HL-60 (cell line): ENCODE data around the gene CGRRF1.

ENCODE experiments used
- DNase-seq, 2 experiments: peaks; one replicate each; pipeline ENCODE4 v3.0.0-alpha.2; 2010 to 2020; ENCODE audit warnings: low read depth in 1 of 2, low spot score in 1 of 2
- H3K27ac ChIP-seq: fragments of 250-450 bp; sonication (Bioruptor Pico); replicated peaks from 2 replicates; pipeline ENCODE4 v1.5.1; 2020; ENCODE audit warnings: mild to moderate bottlenecking, moderate library complexity
- H3K27me3 ChIP-seq: fragments of 250-450 bp; sonication (Bioruptor Pico); 2 replicates; pipeline ENCODE4 v1.5.1; 2021; ENCODE audit warnings: mild to moderate bottlenecking, moderate library complexity; ENCODE audit not compliant: insufficient read depth, poor library complexity, severe bottlenecking
- H3K4me3 ChIP-seq: replicated peaks from 2 replicates; pipeline ENCODE4 v1.5.1; 2011; ENCODE audit warnings: mild to moderate bottlenecking, control low read depth, low read length; ENCODE audit not compliant: insufficient read depth
- GABPA ChIP-seq: IDR thresholded peaks from 2 replicates; pipeline ENCODE4 v1.6.1; 2012; ENCODE audit warnings: low read depth
- POLR2AphosphoS5 ChIP-seq: IDR thresholded peaks from 2 replicates; pipeline ENCODE4 v1.6.1; 2012; ENCODE audit warnings: low read depth
- SPI1 ChIP-seq: IDR thresholded peaks from 2 replicates; pipeline ENCODE4 v1.6.1; 2012; ENCODE audit warnings: low read depth, mild to moderate bottlenecking, borderline replicate concordance
- TF ChIP-seq, protein P1 (sequence below): IDR thresholded peaks from 2 replicates; pipeline ENCODE4 v1.6.1; 2012; ENCODE audit warnings: low read depth; ENCODE audit not compliant: insufficient replicate concordance
- TF ChIP-seq, protein P2 (sequence below): IDR thresholded peaks from one replicate; pipeline ENCODE4 v1.5.1; 2011; ENCODE audit warnings: low read length, control low read depth, inconsistent platforms; ENCODE audit not compliant: insufficient read depth

CGRRF1 gene

DNA sequence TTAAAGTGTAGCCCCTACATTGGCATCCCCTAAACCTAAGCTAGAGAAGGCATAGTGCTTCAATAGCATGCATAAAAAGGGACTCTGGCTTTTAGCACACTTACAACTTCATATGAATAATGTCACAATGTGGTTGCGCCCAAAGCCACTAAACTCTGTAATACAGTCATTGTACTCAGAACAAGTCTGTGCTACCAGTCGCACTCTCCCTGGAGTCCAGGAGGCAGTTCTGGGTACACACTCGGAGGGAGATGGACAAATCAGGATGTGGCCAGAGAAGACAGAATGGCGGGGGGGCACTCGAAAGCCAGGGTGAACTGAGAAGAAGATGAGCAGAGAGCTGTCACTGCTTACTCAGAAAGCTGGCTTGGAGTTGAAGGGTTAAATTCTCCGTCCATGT lies 67.8 kb downstream of the CGRRF1 start:
- Histone ChIP-seq H3K27me3 (no peaks in the 10 kb centered on the region), H3K27ac (no peak overlapping the region), H3K4me3 (no peak overlapping the region)
- TF ChIP-seq GABPA (no peak), SPI1 (no peak), POLR2AphosphoS5 (no peak)
- TF ChIP-seq, protein P1, sequence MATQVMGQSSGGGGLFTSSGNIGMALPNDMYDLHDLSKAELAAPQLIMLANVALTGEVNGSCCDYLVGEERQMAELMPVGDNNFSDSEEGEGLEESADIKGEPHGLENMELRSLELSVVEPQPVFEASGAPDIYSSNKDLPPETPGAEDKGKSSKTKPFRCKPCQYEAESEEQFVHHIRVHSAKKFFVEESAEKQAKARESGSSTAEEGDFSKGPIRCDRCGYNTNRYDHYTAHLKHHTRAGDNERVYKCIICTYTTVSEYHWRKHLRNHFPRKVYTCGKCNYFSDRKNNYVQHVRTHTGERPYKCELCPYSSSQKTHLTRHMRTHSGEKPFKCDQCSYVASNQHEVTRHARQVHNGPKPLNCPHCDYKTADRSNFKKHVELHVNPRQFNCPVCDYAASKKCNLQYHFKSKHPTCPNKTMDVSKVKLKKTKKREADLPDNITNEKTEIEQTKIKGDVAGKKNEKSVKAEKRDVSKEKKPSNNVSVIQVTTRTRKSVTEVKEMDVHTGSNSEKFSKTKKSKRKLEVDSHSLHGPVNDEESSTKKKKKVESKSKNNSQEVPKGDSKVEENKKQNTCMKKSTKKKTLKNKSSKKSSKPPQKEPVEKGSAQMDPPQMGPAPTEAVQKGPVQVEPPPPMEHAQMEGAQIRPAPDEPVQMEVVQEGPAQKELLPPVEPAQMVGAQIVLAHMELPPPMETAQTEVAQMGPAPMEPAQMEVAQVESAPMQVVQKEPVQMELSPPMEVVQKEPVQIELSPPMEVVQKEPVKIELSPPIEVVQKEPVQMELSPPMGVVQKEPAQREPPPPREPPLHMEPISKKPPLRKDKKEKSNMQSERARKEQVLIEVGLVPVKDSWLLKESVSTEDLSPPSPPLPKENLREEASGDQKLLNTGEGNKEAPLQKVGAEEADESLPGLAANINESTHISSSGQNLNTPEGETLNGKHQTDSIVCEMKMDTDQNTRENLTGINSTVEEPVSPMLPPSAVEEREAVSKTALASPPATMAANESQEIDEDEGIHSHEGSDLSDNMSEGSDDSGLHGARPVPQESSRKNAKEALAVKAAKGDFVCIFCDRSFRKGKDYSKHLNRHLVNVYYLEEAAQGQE = no peak
- TF ChIP-seq, protein P2, sequence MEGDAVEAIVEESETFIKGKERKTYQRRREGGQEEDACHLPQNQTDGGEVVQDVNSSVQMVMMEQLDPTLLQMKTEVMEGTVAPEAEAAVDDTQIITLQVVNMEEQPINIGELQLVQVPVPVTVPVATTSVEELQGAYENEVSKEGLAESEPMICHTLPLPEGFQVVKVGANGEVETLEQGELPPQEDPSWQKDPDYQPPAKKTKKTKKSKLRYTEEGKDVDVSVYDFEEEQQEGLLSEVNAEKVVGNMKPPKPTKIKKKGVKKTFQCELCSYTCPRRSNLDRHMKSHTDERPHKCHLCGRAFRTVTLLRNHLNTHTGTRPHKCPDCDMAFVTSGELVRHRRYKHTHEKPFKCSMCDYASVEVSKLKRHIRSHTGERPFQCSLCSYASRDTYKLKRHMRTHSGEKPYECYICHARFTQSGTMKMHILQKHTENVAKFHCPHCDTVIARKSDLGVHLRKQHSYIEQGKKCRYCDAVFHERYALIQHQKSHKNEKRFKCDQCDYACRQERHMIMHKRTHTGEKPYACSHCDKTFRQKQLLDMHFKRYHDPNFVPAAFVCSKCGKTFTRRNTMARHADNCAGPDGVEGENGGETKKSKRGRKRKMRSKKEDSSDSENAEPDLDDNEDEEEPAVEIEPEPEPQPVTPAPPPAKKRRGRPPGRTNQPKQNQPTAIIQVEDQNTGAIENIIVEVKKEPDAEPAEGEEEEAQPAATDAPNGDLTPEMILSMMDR = no peak
- no peak for DNase-seq

DNA sequence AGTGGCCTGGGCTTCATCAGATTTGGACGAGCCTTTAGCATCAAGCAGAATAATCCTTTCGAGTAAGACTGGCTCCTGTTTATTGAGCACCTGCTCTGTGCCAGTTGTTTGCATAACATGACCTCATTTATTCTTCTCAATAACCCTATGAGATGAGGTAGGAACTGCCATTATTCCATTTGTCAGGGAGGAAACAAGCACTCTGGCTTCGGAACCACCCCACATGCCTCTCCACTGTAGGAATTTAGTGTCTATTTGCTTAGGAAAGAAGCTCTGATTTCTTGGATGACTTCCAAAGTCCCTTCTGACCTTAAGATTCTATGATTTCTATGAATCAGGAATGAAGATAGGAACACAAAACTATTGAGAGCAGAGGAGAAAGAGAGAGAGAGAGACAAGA lies 68.3 kb downstream of the CGRRF1 start:
- TF ChIP-seq POLR2AphosphoS5 = no peak
- TF ChIP-seq, protein P1 = no peak
- TF ChIP-seq SPI1 = no peak
- TF ChIP-seq, protein P2 = no peak
- TF ChIP-seq GABPA = no peak
- no peak for DNase-seq
- no peak overlapping the region for H3K27ac ChIP-seq

DNA sequence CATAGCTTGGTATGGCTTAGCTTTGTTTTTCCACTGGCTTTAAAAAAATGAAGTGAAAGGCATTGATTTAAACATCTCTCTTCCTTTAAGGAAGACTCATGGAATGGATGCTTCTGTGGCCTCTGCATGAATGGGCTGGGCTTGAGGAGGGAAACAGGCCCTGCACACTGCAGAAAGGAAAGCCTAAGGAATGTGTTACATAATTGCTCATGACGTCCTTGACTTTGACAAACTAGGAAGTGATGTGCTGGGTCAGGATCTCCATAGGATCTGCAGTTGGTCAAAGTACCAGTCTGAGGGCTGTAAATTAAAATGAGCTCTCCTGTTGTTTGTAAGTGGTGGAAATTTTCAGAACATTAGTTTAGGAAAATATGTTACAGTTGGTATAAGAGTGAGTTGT lies 69.9 kb downstream of the CGRRF1 start:
- H3K27ac ChIP-seq = no peak overlapping the region
- TF ChIP-seq POLR2AphosphoS5 (no peak), SPI1 (no peak), GABPA (no peak)
- TF ChIP-seq, protein P2 = no peak
- TF ChIP-seq, protein P1 = no peak
- no peak overlapping the region for H3K4me3 ChIP-seq
- no peaks in the 10 kb centered on the region for H3K27me3 ChIP-seq
- DNase-seq = no peak

More for the DNA sequence above, 68.3 kb downstream of the CGRRF1 start:
- Histone ChIP-seq H3K27me3 (no peaks in the 10 kb centered on the region), H3K4me3 (no peak overlapping the region)
